Panc1 (cell line): ENCODE results near the gene COA7. TPM values are rescaled to one million over a fixed set of nuclear protein-coding genes. Genes with fewer than 3 reads are reported as not detected.

Experiments used
- ATAC-seq: fragments of 200-7000 bp; cut with Tn5 transposase; 2 replicates; pipeline ENCODE4 v1.9.1; 2020; ENCODE audit warnings: mild to moderate bottlenecking, moderate library complexity
- BruUV-seq: library from RNA; stranded (reverse); fragments of 400-500 nt; replicated peaks from 2 replicates; lab custom pipeline; 2021; lab: Mats Ljungman, UMichigan
- CTCF ChIA-PET: fragments of 300-600 bp; sonication (Branson Sonifier 250); formaldehyde crosslinking; loops from one replicate; lab custom pipeline; 2022; ENCODE audit warnings: antibody characterized with exemption; lab: Charles Lee
- POLR2A ChIA-PET: fragments of 300-600 bp; sonication (Branson Sonifier 250); formaldehyde crosslinking; loops from one replicate; lab custom pipeline; 2022; ENCODE audit warnings: antibody characterized with exemption; lab: Charles Lee
- DNase-seq: peaks from one replicate; pipeline ENCODE4 v3.0.0-alpha.2; 2010; ENCODE audit warnings: low read depth, low spot score
- H3K27ac ChIP-seq: 2 replicates; pipeline ENCODE4 v1.5.1; 2011; ENCODE audit warnings: mild to moderate bottlenecking, low read length, inconsistent platforms
- H3K27me3 ChIP-seq: fragments of 200-500 bp; sonication (Bioruptor generic); 2 replicates; pipeline ENCODE4 v1.6.0; 2014; ENCODE audit warnings: low read length, inconsistent platforms; ENCODE audit not compliant: control insufficient read depth, insufficient read depth
- H3K36me3 ChIP-seq: fragments of 200-500 bp; sonication (Bioruptor generic); 2 replicates; pipeline ENCODE4 v1.5.1; 2014; ENCODE audit warnings: inconsistent platforms, mild to moderate bottlenecking, low read length, moderate library complexity; ENCODE audit not compliant: control insufficient read depth, insufficient read depth
- H3K4me1 ChIP-seq: 2 replicates; pipeline ENCODE4 v1.5.1; 2011; ENCODE audit warnings: inconsistent platforms, mild to moderate bottlenecking, low read length, moderate library complexity; ENCODE audit not compliant: control insufficient read depth, insufficient read depth
- H3K4me3 ChIP-seq, 2 experiments: 2 replicates each; pipeline ENCODE4 v1.5.1; 2011 to 2012; ENCODE audit warnings: low read depth in 2 of 2, low read length in 2 of 2, mild to moderate bottlenecking in 2 of 2, inconsistent platforms in 1 of 2, moderate library complexity in 1 of 2
- H3K9me3 ChIP-seq: fragments of 200-500 bp; sonication (Bioruptor generic); 2 replicates; pipeline ENCODE4 v1.5.1; 2014; ENCODE audit warnings: low read depth, mild to moderate bottlenecking, inconsistent platforms, low read length, moderate library complexity; ENCODE audit not compliant: control insufficient read depth, insufficient read depth
- POLR2AphosphoS5 ChIP-seq: IDR thresholded peaks from 2 replicates; pipeline ENCODE4 v1.6.1; 2012; ENCODE audit warnings: mild to moderate bottlenecking, low read depth, low read length, moderate library complexity
- SIN3A ChIP-seq: IDR thresholded peaks from 2 replicates; pipeline ENCODE4 v1.6.1; 2012; ENCODE audit warnings: low read depth, mild to moderate bottlenecking, low read length, moderate library complexity, borderline replicate concordance; ENCODE audit not compliant: insufficient read depth
- TCF7L2 ChIP-seq: IDR thresholded peaks from 2 replicates; pipeline ENCODE4 v1.6.1; 2011; ENCODE audit warnings: mild to moderate bottlenecking, low read depth, low read length, inconsistent platforms
- in situ Hi-C: cut with HindIII; loops from 2 replicates; pipeline ENCODE4 v1.10.0; 2016; ENCODE audit warnings: low sequenced_read_pairs, low pct_unique_long_range_greater_than_20kb
- intact Hi-C: fragments of 100-400 bp; cut with micrococcal nuclease; formaldehyde crosslinking; loops from one replicate; pipeline ENCODE4 v1.10.0; 2022; ENCODE audit not compliant: unreplicated experiment
- total RNA-seq: library from RNA; stranded (reverse); gene quantifications from one replicate; pipeline ENCODE4 v1.2.1, GENCODE V29; 2021; ENCODE audit not compliant: unreplicated experiment
- TF ChIP-seq, protein P1 (sequence below): fragments of 450-650 bp; IDR thresholded peaks from 2 replicates; pipeline ENCODE4 v1.5.1; 2017; ENCODE audit warnings: mild to moderate bottlenecking
- TF ChIP-seq, protein P2 (sequence below), 2 experiments: IDR thresholded peaks; 2 replicates each; pipeline ENCODE4 v1.6.1; 2011 to 2012; ENCODE audit warnings: low read depth in 2 of 2, control low read depth in 1 of 2, low read length in 1 of 2, mild to moderate bottlenecking in 1 of 2, moderate library complexity in 1 of 2; ENCODE audit not compliant: insufficient read depth in 1 of 2

Gene COA7
- total RNA-seq, 1 experiment from 2014 or later: 44.9 TPM

GRCh38 chr1:52651904-52652303 is 46.2 kb downstream of the COA7 start:
- H3K4me3 ChIP-seq: no peak overlapping the region
- no peak overlapping the region for H3K27ac ChIP-seq
- BruUV-seq: no TSS peak
- H3K27me3 ChIP-seq: no peaks in the 10 kb centered on the region
- intact Hi-C loops: no loop called here
- POLR2A ChIA-PET: no interaction called here
- ATAC-seq: no peak
- in situ Hi-C loops: no loop called here
- no peaks in the 10 kb centered on the region for H3K9me3 ChIP-seq
- CTCF ChIA-PET: no interaction called here
- no peaks in the 10 kb centered on the region for H3K4me1 ChIP-seq
- no peak for DNase-seq
- no peaks in the 10 kb centered on the region for H3K36me3 ChIP-seq
- TF ChIP-seq, protein P1, sequence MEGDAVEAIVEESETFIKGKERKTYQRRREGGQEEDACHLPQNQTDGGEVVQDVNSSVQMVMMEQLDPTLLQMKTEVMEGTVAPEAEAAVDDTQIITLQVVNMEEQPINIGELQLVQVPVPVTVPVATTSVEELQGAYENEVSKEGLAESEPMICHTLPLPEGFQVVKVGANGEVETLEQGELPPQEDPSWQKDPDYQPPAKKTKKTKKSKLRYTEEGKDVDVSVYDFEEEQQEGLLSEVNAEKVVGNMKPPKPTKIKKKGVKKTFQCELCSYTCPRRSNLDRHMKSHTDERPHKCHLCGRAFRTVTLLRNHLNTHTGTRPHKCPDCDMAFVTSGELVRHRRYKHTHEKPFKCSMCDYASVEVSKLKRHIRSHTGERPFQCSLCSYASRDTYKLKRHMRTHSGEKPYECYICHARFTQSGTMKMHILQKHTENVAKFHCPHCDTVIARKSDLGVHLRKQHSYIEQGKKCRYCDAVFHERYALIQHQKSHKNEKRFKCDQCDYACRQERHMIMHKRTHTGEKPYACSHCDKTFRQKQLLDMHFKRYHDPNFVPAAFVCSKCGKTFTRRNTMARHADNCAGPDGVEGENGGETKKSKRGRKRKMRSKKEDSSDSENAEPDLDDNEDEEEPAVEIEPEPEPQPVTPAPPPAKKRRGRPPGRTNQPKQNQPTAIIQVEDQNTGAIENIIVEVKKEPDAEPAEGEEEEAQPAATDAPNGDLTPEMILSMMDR: no peak
- TF ChIP-seq TCF7L2 (no peak), POLR2AphosphoS5 (no peak)
- TF ChIP-seq, protein P2, sequence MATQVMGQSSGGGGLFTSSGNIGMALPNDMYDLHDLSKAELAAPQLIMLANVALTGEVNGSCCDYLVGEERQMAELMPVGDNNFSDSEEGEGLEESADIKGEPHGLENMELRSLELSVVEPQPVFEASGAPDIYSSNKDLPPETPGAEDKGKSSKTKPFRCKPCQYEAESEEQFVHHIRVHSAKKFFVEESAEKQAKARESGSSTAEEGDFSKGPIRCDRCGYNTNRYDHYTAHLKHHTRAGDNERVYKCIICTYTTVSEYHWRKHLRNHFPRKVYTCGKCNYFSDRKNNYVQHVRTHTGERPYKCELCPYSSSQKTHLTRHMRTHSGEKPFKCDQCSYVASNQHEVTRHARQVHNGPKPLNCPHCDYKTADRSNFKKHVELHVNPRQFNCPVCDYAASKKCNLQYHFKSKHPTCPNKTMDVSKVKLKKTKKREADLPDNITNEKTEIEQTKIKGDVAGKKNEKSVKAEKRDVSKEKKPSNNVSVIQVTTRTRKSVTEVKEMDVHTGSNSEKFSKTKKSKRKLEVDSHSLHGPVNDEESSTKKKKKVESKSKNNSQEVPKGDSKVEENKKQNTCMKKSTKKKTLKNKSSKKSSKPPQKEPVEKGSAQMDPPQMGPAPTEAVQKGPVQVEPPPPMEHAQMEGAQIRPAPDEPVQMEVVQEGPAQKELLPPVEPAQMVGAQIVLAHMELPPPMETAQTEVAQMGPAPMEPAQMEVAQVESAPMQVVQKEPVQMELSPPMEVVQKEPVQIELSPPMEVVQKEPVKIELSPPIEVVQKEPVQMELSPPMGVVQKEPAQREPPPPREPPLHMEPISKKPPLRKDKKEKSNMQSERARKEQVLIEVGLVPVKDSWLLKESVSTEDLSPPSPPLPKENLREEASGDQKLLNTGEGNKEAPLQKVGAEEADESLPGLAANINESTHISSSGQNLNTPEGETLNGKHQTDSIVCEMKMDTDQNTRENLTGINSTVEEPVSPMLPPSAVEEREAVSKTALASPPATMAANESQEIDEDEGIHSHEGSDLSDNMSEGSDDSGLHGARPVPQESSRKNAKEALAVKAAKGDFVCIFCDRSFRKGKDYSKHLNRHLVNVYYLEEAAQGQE (IDR thresholded peaks at IDR 0.05; ENCODE audit: insufficient read depth in 1 of 2, low read depth in 2 of 2, low read length in 1 of 2): no peak

GRCh38 chr1:52645261-52645660 is 52.9 kb downstream of the COA7 start:
- ChIA-PET CTCF (no interaction called here), POLR2A (no interaction called here)
- DNase-seq (no peak), ATAC-seq (no peak)
- Histone ChIP-seq H3K4me1 (no peaks in the 10 kb centered on the region), H3K27ac (no peak overlapping the region), H3K9me3 (no peaks in the 10 kb centered on the region), H3K27me3 (no peaks in the 10 kb centered on the region), H3K36me3 (no peaks in the 10 kb centered on the region), H3K4me3 (no peak overlapping the region)
- intact Hi-C loops: no loop called here
- TF ChIP-seq SIN3A (no peak), POLR2AphosphoS5 (no peak), TCF7L2 (no peak)
- TF ChIP-seq, protein P1: no peak
- TF ChIP-seq, protein P2 (IDR thresholded peaks at IDR 0.05; ENCODE audit: insufficient read depth in 1 of 2, low read depth in 2 of 2, low read length in 1 of 2): no peak
- BruUV-seq: no TSS peak
- in situ Hi-C loops: no loop called here
